T-cell (primary cell): ENCODE results near the gene HAP1. TPM values are rescaled to one million over a fixed set of nuclear protein-coding genes. Genes with fewer than 3 reads are reported as not detected.

Source experiments
- ATAC-seq, 4 experiments: fragments of 200-7000 bp in 3 of 4; fragments of 150-1000 bp in 1 of 4; cut with Tn5 transposase; replicated peaks in 1 of 4; 1 replicate in 3 of 4; 2 replicates in 1 of 4; pipeline ENCODE4 v1.10.0; 2021; ENCODE audit warnings: moderate library complexity in 3 of 4, mild to moderate bottlenecking in 2 of 4, moderate number of reproducible peaks in 1 of 4
- CTCF ChIA-PET, 2 donors: fragments of 300-600 bp; sonication (Branson Sonifier 250); formaldehyde crosslinking; loops; one replicate each; lab custom pipeline; 2022; ENCODE audit warnings: antibody characterized with exemption in 2 of 2; lab: Charles Lee
- POLR2A ChIA-PET, 2 donors: fragments of 300-600 bp; sonication (Branson Sonifier 250); formaldehyde crosslinking; loops; one replicate each; lab custom pipeline; 2022; ENCODE audit warnings: antibody characterized with exemption in 2 of 2; lab: Charles Lee
- DNase-seq, 35 experiments: peaks; one replicate each; pipeline versions ENCODE4 v3.0.0 to v3.0.0-alpha.2; 2013 to 2023
- H3K27ac ChIP-seq: one replicate; pipeline ENCODE4 v1.5.1; 2013; ENCODE audit warnings: low read length
- H3K27me3 ChIP-seq, 2 experiments: replicated peaks in 1 of 2; 1 replicate in 1 of 2; 2 replicates in 1 of 2; pipeline versions ENCODE4 v1.6.1 to v1.7.0; 2013; ENCODE audit warnings: low read length in 1 of 2, mixed read lengths in 1 of 2; ENCODE audit not compliant: control insufficient read depth in 2 of 2, insufficient read depth in 2 of 2; ENCODE audit errors: extremely low read depth in 1 of 2
- H3K36me3 ChIP-seq, 2 donors: 1 replicate in 1 of 2; 2 replicates in 1 of 2; pipeline versions ENCODE4 v1.6.1 to v1.7.0; 2013; ENCODE audit warnings: low read length in 1 of 2; ENCODE audit not compliant: control insufficient read depth in 2 of 2, insufficient read depth in 1 of 2; ENCODE audit errors: extremely low read depth in 1 of 2
- H3K4me1 ChIP-seq, 2 experiments: 1 replicate in 1 of 2; 2 replicates in 1 of 2; pipeline versions ENCODE4 v1.6.1 to v1.7.0; 2013; ENCODE audit warnings: low read length in 2 of 2, mixed read lengths in 1 of 2; ENCODE audit not compliant: insufficient read depth in 2 of 2, control insufficient read depth in 1 of 2; ENCODE audit errors: extremely low read depth in 1 of 2
- H3K4me3 ChIP-seq, 2 donors: 1 replicate in 1 of 2; 2 replicates in 1 of 2; pipeline versions ENCODE4 v1.5.1 to v1.7.0; 2013; ENCODE audit warnings: mild to moderate bottlenecking in 2 of 2, low read length in 1 of 2, moderate library complexity in 1 of 2; ENCODE audit not compliant: control insufficient read depth in 1 of 2; ENCODE audit errors: extremely low read depth in 1 of 2
- H3K9me3 ChIP-seq: 2 replicates; pipeline ENCODE4 v1.7.0; 2013
- H3K27ac Mint-ChIP-seq, 2 donors: one replicate each; pipeline ENCODE4 v1.8.0; 2020 to 2021; ENCODE audit warnings: mild to moderate bottlenecking in 2 of 2, mixed read lengths in 2 of 2
- H3K27me3 Mint-ChIP-seq, 2 donors: one replicate each; pipeline ENCODE4 v1.8.0; 2021 to 2022; ENCODE audit warnings: mixed read lengths in 2 of 2
- H3K36me3 Mint-ChIP-seq: one replicate; pipeline ENCODE4 v1.8.0; 2021; ENCODE audit warnings: mixed read lengths
- H3K4me1 Mint-ChIP-seq, 3 donors: one replicate each; pipeline ENCODE4 v1.8.0; 2020 to 2022; ENCODE audit warnings: mixed read lengths in 3 of 3, mild to moderate bottlenecking in 1 of 3
- H3K4me3 Mint-ChIP-seq, 3 donors: one replicate each; pipeline ENCODE4 v1.8.0; 2020 to 2022; ENCODE audit warnings: mild to moderate bottlenecking in 3 of 3, mixed read lengths in 3 of 3, moderate library complexity in 3 of 3
- H3K9me3 Mint-ChIP-seq, 3 donors: one replicate each; pipeline ENCODE4 v1.8.0; 2020 to 2022; ENCODE audit warnings: mixed read lengths in 3 of 3
- WGBS: methylation state at CpG from one replicate; pipeline ENCODE4 v1.1.5; 2013; ENCODE audit warnings: missing lambda C conversion rate; ENCODE audit not compliant: insufficient coverage; 5-methylcytosine and 5-hydroxymethylcytosine counted together
- total RNA-seq, 35 experiments: library from RNA in 6 of 35; stranded (reverse) in 6 of 35; fragments of 120-200 nt in 1 of 35; gene quantifications; one replicate each; pipeline versions ENCODE4 v1.2.1 to v1.2.4 and lab custom pipeline; 2013 to 2026

Gene HAP1
- total RNA-seq, 5 donors from 2014 or later (not counting 1 experiment from before 2014, with no cell fraction given), result 0.49 to 0.63 (median 0.53) TPM; not detected in 2

DNA sequence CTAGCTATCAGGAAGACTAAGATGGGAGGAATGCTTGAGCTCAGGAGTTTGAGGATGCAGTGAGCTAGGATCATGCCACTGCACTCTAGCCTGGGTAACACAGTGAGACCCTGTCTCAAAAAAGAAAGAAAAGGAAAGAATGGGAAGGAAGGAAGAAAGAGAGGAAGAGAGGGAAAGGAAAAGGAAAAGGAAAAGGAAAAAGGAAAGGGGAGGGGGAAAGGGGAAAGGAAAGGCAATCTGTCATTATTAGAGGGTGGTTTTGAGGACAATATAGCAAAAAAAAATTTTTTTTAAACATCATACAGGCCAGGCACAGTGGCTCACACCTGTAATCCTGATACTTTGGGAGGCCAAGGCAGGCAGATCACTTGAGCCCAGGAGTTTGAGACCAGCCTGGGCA, 31.7 kb upstream of the HAP1 start:
- CTCF ChIA-PET, result no interaction called here

DNA sequence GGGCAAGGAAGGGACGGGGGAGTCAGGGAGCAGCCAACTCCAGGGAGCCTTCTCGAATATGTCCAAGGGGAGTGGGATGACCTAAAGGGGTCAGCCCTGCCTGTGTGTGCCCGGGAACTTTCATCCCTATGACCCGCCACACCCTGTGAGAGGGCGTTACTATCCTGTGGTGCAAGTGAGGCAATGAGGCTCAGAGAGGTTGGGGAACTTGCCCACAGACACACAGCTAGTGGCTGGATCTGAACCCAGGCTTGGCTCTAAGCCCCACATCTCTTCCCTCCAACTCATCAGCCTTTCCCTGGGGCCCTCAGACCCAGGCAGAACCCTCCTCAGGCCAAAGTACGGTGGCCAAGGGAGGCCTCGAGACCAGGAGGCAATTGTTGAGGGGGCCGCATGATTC, 28.9 kb upstream of the HAP1 start:
- H3K9me3 ChIP-seq, result no peaks in the 10 kb centered on the region

More for the DNA sequence above, 31.7 kb upstream of the HAP1 start:
- Histone ChIP-seq H3K4me1 (no peaks in the 10 kb centered on the region), H3K27me3 (peaks cover 0 to 5% of the 10 kb centered on the region in 2 experiments), H3K36me3 (peaks cover 0 to 3% of the 10 kb centered on the region in 2 donors), H3K27ac (no peak overlapping the region), H3K9me3 (no peaks in the 10 kb centered on the region), H3K4me3 (no peak overlapping the region)
- no peak for ATAC-seq
- POLR2A ChIA-PET, result interaction anchor here in 1 of 2 donors (0.7 kb wide), 1 partner anchor 1072 kb away, joined by 3 read pairs; no protein-coding TSS in a partner anchor
- Mint-ChIP-seq H3K4me1 (no peaks in the 10 kb centered on the region), H3K27me3 (no peaks in the 10 kb centered on the region), H3K9me3 (no peaks in the 10 kb centered on the region), H3K4me3 (no peak overlapping the region), H3K27ac (no peak overlapping the region), H3K36me3 (no peaks in the 10 kb centered on the region)
- no peak for DNase-seq

DNA sequence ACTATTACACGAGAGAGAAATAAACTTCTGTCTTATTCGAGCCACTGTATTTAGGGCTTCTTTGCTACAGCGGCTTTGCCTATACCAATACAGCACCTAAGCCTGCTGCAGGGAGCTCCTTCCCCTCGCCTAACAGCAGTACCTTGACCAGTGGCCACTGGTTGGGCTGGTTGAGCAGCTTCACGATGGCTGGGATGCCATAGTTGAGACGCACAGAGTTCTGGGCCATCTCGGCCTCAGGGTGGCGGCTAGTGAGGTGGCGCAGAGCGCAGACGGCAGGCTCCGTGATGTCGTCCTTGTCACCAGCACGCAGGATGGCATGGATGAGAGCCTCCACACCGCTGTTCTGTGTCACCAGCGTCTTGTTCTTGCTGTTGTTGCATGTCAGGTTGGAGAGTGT, 28.4 kb upstream of the HAP1 start:
- H3K4me3 Mint-ChIP-seq, result no peak overlapping the region
- H3K27me3 Mint-ChIP-seq, result no peaks in the 10 kb centered on the region
- H3K9me3 Mint-ChIP-seq, result no peaks in the 10 kb centered on the region
- Histone ChIP-seq H3K4me1 (no peaks in the 10 kb centered on the region), H3K9me3 (no peaks in the 10 kb centered on the region), H3K4me3 (no peak overlapping the region), H3K36me3 (peaks cover 0 to 3% of the 10 kb centered on the region in 2 donors), H3K27ac (no peak overlapping the region), H3K27me3 (peaks cover 0 to 6% of the 10 kb centered on the region in 2 experiments)
- WGBS, result 88% methylated on average over 14 of the region's 16 CpGs
- CTCF ChIA-PET, result no interaction called here
- POLR2A ChIA-PET, result no interaction called here
- no peak overlapping the region for H3K27ac Mint-ChIP-seq
- no peak for DNase-seq
- H3K36me3 Mint-ChIP-seq, result no peaks in the 10 kb centered on the region
- ATAC-seq, result no peak
- no peaks in the 10 kb centered on the region for H3K4me1 Mint-ChIP-seq

More for the DNA sequence above, 28.9 kb upstream of the HAP1 start:
- Mint-ChIP-seq H3K4me3 (no peak overlapping the region), H3K36me3 (no peaks in the 10 kb centered on the region), H3K9me3 (no peaks in the 10 kb centered on the region), H3K4me1 (no peaks in the 10 kb centered on the region), H3K27ac (no peak overlapping the region), H3K27me3 (no peaks in the 10 kb centered on the region)
- no peaks in the 10 kb centered on the region for H3K4me1 ChIP-seq
- ATAC-seq (no peak), DNase-seq (no peak)
- H3K27ac ChIP-seq, result no peak overlapping the region
- CTCF ChIA-PET, result no interaction called here
- POLR2A ChIA-PET, result no interaction called here
- H3K4me3 ChIP-seq, result no peak overlapping the region
- 83% methylated on average over 7 of the region's 8 CpGs for WGBS
- peaks cover 0 to 6% of the 10 kb centered on the region in 2 experiments for H3K27me3 ChIP-seq
- peaks cover 0 to 3% of the 10 kb centered on the region in 2 donors for H3K36me3 ChIP-seq

DNA sequence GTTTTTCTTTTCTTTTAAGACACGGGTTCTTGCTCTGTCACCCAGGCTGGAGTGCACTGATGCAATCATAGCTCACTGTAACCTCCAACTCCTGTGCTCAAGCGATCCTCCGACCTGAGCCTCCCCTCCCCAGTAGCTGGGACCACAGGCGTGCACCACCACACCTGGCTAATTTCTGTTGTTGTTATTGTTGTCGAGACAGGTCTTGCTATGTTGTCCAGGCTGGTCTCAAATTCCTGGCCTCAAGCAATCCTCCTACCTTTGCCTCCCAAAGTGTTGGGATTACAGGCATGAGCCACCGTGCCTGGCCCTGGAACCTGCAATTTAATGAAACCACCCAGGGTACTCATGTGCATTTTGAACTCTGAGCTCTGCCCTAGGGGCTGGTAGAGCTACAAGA, 27.9 kb upstream of the HAP1 start:
- CTCF ChIA-PET, result no interaction called here
- WGBS, result 91% methylated on average over 1 of the region's 6 CpGs
- Mint-ChIP-seq H3K9me3 (no peaks in the 10 kb centered on the region), H3K4me3 (no peak overlapping the region), H3K36me3 (no peaks in the 10 kb centered on the region), H3K27ac (no peak overlapping the region), H3K27me3 (no peaks in the 10 kb centered on the region), H3K4me1 (no peaks in the 10 kb centered on the region)
- Histone ChIP-seq H3K27ac (no peak overlapping the region), H3K36me3 (peaks cover 0 to 3% of the 10 kb centered on the region in 2 donors), H3K4me1 (no peaks in the 10 kb centered on the region), H3K9me3 (no peaks in the 10 kb centered on the region), H3K4me3 (no peak overlapping the region), H3K27me3 (peaks cover 0 to 6% of the 10 kb centered on the region in 2 experiments)
- DNase-seq, result no peak
- POLR2A ChIA-PET, result no interaction called here
- ATAC-seq, result no peak

DNA sequence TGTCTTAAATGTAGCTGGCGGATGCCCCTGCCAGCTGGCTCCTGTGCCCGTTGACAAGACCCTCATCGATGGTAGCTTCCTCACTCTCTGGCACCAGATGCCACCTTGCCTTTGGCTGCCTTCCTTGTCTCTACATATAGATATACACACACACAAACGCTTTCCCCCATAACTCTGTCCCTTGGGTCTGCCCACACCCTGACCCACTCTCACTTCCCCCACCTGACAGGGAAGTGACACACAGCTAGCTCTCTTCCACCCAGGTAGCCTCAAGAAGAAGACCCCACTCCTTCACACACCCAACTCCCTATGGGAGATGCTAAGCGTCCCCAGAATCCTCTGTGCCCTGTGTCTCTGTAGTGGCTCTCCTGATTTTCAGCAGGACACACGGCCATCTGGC, 26.4 kb upstream of the HAP1 start:
- no peak overlapping the region for H3K4me3 ChIP-seq
- no peak overlapping the region for H3K27ac ChIP-seq
- WGBS, result 94% methylated on average over 4 of the region's 6 CpGs
- peaks cover 0 to 8% of the 10 kb centered on the region in 2 experiments for H3K27me3 ChIP-seq
- CTCF ChIA-PET, result no interaction called here
- POLR2A ChIA-PET, result no interaction called here
- DNase-seq (no peak), ATAC-seq (no peak)
- no peaks in the 10 kb centered on the region for H3K4me1 Mint-ChIP-seq
- H3K36me3 ChIP-seq, result peaks cover 0 to 4% of the 10 kb centered on the region in 2 donors
- no peaks in the 10 kb centered on the region for H3K36me3 Mint-ChIP-seq
- H3K9me3 Mint-ChIP-seq, result no peaks in the 10 kb centered on the region
- H3K4me3 Mint-ChIP-seq, result no peak overlapping the region
- H3K4me1 ChIP-seq, result no peaks in the 10 kb centered on the region
- no peak overlapping the region for H3K27ac Mint-ChIP-seq
- no peaks in the 10 kb centered on the region for H3K9me3 ChIP-seq
- no peaks in the 10 kb centered on the region for H3K27me3 Mint-ChIP-seq

DNA sequence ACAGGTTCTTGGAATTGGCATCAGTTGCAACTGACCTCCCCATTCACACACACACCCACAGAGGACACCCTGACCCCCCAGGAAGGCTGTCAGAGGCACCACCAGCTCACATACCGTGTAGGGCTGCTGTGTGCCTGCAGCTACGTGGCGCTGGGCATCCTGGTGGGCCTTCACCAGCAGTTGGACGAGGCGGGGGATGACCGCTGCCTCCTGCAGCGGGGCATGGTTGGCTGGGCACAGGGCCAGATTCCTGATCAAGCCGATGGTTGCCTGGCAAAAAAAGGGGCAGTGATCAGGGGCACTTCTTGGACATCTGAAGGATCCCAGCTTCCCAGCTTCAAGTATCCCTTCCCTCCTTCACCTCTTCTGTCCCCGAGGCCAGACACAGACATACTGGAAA, 24.2 kb upstream of the HAP1 start:
- CTCF ChIA-PET, result interaction anchor here (0.7 to 1.1 kb wide), 2 partner anchors 8 to 1362 kb away, joined by 3 to 5 read pairs; no protein-coding TSS in a partner anchor
- no peaks in the 10 kb centered on the region for H3K9me3 ChIP-seq
- peaks cover 0 to 3% of the 10 kb centered on the region in 2 donors for H3K36me3 ChIP-seq
- no peak for ATAC-seq
- no peaks in the 10 kb centered on the region for H3K4me1 ChIP-seq
- H3K4me3 ChIP-seq, result no peak overlapping the region
- peaks cover 0 to 22% of the 10 kb centered on the region in 2 experiments for H3K27me3 ChIP-seq
- H3K4me1 Mint-ChIP-seq, result no peaks in the 10 kb centered on the region
- DNase-seq, result no peak
- POLR2A ChIA-PET, result no interaction called here
- 92% methylated on average over 7 of the region's 9 CpGs for WGBS
- H3K4me3 Mint-ChIP-seq, result no peak overlapping the region
- no peaks in the 10 kb centered on the region for H3K27me3 Mint-ChIP-seq
- no peak overlapping the region for H3K27ac ChIP-seq
- no peak overlapping the region for H3K27ac Mint-ChIP-seq
- H3K36me3 Mint-ChIP-seq, result no peaks in the 10 kb centered on the region
- no peaks in the 10 kb centered on the region for H3K9me3 Mint-ChIP-seq

DNA sequence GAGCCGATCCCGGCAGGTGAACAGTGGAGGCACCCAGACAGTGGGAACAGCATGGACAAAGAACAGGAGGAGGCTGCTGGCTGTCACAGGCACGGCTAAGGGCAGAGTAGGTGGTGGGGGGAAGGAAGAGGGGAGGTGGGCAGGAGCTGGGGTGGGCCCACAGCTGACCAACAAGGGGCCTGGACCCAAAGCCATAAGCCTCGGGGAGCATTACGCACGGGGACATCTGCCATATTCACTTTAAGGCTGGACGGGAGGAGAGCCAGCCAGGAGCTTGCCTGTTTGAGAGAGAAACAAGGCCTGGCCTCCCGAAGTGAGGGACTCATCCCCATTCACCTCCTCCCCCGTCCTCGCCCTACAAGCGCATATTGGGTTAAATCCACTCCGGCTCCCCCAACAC, 19.6 kb upstream of the HAP1 start:
- Histone ChIP-seq H3K4me1 (no peaks in the 10 kb centered on the region), H3K27me3 (peaks cover 0 to 28% of the 10 kb centered on the region in 2 experiments), H3K36me3 (peaks cover 0 to 3% of the 10 kb centered on the region in 2 donors), H3K9me3 (no peaks in the 10 kb centered on the region), H3K27ac (no peak overlapping the region), H3K4me3 (no peak overlapping the region)
- POLR2A ChIA-PET, result interaction anchor here (0.6 kb wide), 2 partner anchors 358 to 1429 kb away, joined by 6 to 12 read pairs; no protein-coding TSS in a partner anchor
- DNase-seq, result no peak
- 87% methylated on average over 12 of the region's 12 CpGs for WGBS
- CTCF ChIA-PET, result no interaction called here
- H3K4me1 Mint-ChIP-seq, result no peaks in the 10 kb centered on the region
- no peaks in the 10 kb centered on the region for H3K36me3 Mint-ChIP-seq
- no peak overlapping the region for H3K27ac Mint-ChIP-seq
- no peak overlapping the region for H3K4me3 Mint-ChIP-seq
- H3K27me3 Mint-ChIP-seq, result no peaks in the 10 kb centered on the region
- no peaks in the 10 kb centered on the region for H3K9me3 Mint-ChIP-seq
- ATAC-seq, result no peak
